Hair follicular keratinocyte (primary cell): Measurements from ENCODE around the gene AAK1. TPM values are rescaled to one million over a fixed set of nuclear protein-coding genes. Genes with fewer than 3 reads are reported as not detected.

Source experiments
- total RNA-seq: library from RNA; depleted of rRNA; stranded (reverse); fragments of >200 nt; gene quantifications from 2 replicates; pipeline ENCODE4 v1.2.3, GENCODE V29; 2015

AAK1 gene
- 19.0 and 20.5 TPM in 2 replicates for total RNA-seq

GRCh38 chr2:69643602-69644505, at the start of gene AAK1:
Gene AAK1, minus strand, starts transcription at chr2:69643739. Its CDS starts 699 bp downstream, at chr2:69643040.

GRCh38 chr2:69436938-69437750, 206.4 kb downstream of the AAK1 start, which contains the start of gene NFU1:
Gene NFU1, minus strand, starts transcription at chr2:69437435. Its CDS starts 13 bp downstream, at chr2:69437422.

Other genes with a start within 250 kb of the AAK1 start
- 55.9 and 72.1 TPM in 2 replicates for gene NFU1, start 206.3 kb downstream of the AAK1 start, total RNA-seq
- gene ANXA4, start 98.4 kb upstream of the AAK1 start, total RNA-seq = 51.6 and 54.0 TPM in 2 replicates
- 11.1 and 12.8 TPM in 2 replicates for gene GMCL1, start 185.9 kb upstream of the AAK1 start, total RNA-seq